Caco-2 (cell line): ENCODE measurements around the gene SAFB2. TPM values are rescaled to one million over a fixed set of nuclear protein-coding genes. Genes with fewer than 3 reads are reported as not detected.

Experiments
- BruUV-seq: library from RNA; stranded (reverse); fragments of 400-500 nt; replicated peaks from 2 replicates; lab custom pipeline; 2021; lab: Mats Ljungman, UMichigan
- CTCF ChIA-PET: fragments of 300-600 bp; sonication (Branson Sonifier 250); formaldehyde crosslinking; loops from one replicate; lab custom pipeline; 2022; ENCODE audit warnings: antibody characterized with exemption; lab: Charles Lee
- POLR2A ChIA-PET: fragments of 300-600 bp; sonication (Branson Sonifier 250); formaldehyde crosslinking; loops from one replicate; lab custom pipeline; 2022; ENCODE audit warnings: antibody characterized with exemption; lab: Charles Lee
- DNase-seq, 2 experiments: peaks; one replicate each; pipeline versions ENCODE4 v3.0.0 to v3.0.0-alpha.2; 2020 to 2022
- H3K27me3 ChIP-seq: replicated peaks from 2 replicates; pipeline ENCODE4 v1.6.0; 2011; ENCODE audit warnings: low read length; ENCODE audit not compliant: control insufficient read depth, insufficient read depth
- H3K36me3 ChIP-seq: 2 replicates; pipeline ENCODE4 v1.5.1; 2011; ENCODE audit warnings: low read length; ENCODE audit not compliant: control insufficient read depth, insufficient read depth
- H3K4me1 ChIP-seq: fragments of 250-450 bp; sonication (Bioruptor Pico); 2 replicates; pipeline ENCODE4 v1.5.1; 2020; ENCODE audit warnings: mild to moderate bottlenecking
- H3K4me3 ChIP-seq: 2 replicates; pipeline ENCODE4 v1.5.1; 2011; ENCODE audit warnings: low read depth, mild to moderate bottlenecking, control low read depth, low read length
- H3K9me3 ChIP-seq: fragments of 250-450 bp; sonication (Bioruptor Pico); 2 replicates; pipeline ENCODE4 v1.5.1; 2020; ENCODE audit warnings: mild to moderate bottlenecking, moderate library complexity
- H3K27ac Mint-ChIP-seq: one replicate; pipeline ENCODE4 v1.8.0; 2022; ENCODE audit warnings: mixed read lengths; ENCODE audit not compliant: unreplicated experiment
- H3K27me3 Mint-ChIP-seq: one replicate; pipeline ENCODE4 v1.8.0; 2022; ENCODE audit warnings: mixed read lengths; ENCODE audit not compliant: insufficient read depth, unreplicated experiment
- H3K36me3 Mint-ChIP-seq: one replicate; pipeline ENCODE4 v1.8.0; 2022; ENCODE audit warnings: mild to moderate bottlenecking, mixed read lengths; ENCODE audit not compliant: insufficient read depth, unreplicated experiment
- H3K4me1 Mint-ChIP-seq: one replicate; pipeline ENCODE4 v1.8.0; 2022; ENCODE audit warnings: low read depth, mixed read lengths; ENCODE audit not compliant: unreplicated experiment
- H3K4me3 Mint-ChIP-seq: one replicate; pipeline ENCODE4 v1.8.0; 2022; ENCODE audit warnings: mild to moderate bottlenecking, moderate library complexity, mixed read lengths; ENCODE audit not compliant: unreplicated experiment
- H3K9me3 Mint-ChIP-seq: one replicate; pipeline ENCODE4 v1.8.0; 2022; ENCODE audit warnings: mixed read lengths; ENCODE audit not compliant: unreplicated experiment
- intact Hi-C: fragments of 100-400 bp; cut with micrococcal nuclease; formaldehyde crosslinking; loops from one replicate; pipeline ENCODE4 v1.10.0; 2022; ENCODE audit not compliant: unreplicated experiment
- total RNA-seq: library from RNA; stranded (reverse); gene quantifications from 2 replicates; pipeline ENCODE4 v1.2.3, GENCODE V29; 2022
- TF ChIP-seq, protein P1 (sequence below), 2 experiments: fragments of 200-600 bp in 1 of 2; IDR thresholded peaks; 1 replicate in 1 of 2; 2 replicates in 1 of 2; pipeline versions ENCODE4 v1.5.1 to v1.8.0; 2011 to 2022; ENCODE audit warnings: antibody characterized with exemption in 1 of 2, control low read depth in 1 of 2, inconsistent platforms in 1 of 2, low read depth in 1 of 2, low read length in 1 of 2, mild to moderate bottlenecking in 1 of 2, moderate library complexity in 1 of 2; ENCODE audit not compliant: insufficient read depth in 1 of 2, severe bottlenecking in 1 of 2, unreplicated experiment in 1 of 2

The SAFB2 gene
- total RNA-seq, 1 experiment from 2014 or later: 81.3 TPM

GRCh38 chr19:5642204-5642603 lies 19.6 kb upstream of the SAFB2 start:
- POLR2A ChIA-PET: no interaction called here
- peaks cover 91% of the 10 kb centered on the region for H3K36me3 Mint-ChIP-seq

DNA sequence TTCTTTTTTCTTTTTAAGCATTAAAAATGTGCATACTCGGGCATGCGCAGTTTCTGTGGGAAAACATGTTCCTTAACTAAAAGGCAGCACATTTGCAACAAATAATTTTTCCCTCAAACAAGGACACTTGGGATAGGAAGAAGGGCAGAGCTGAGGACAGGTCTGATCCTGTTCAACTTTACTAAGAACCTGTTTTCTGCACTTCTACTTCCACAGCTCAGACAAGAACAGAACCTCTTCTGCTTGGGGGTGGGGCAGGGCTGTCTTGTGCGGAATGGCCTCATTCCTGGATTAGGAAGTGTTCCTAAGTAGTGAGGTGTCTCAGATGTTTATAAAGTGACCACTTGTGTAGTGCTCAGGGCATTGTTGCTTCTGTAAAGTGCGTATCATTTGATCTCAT lies 18.6 kb upstream of the SAFB2 start:
- H3K4me1 ChIP-seq: no peaks in the 10 kb centered on the region
- peaks cover 1% of the 10 kb centered on the region; the same call in 1 of the 2 replicates for H3K36me3 ChIP-seq
- H3K27me3 ChIP-seq: no peaks in the 10 kb centered on the region
- Mint-ChIP-seq H3K9me3 (no peaks in the 10 kb centered on the region), H3K4me1 (no peaks in the 10 kb centered on the region), H3K27me3 (no peaks in the 10 kb centered on the region), H3K36me3 (peaks cover 81% of the 10 kb centered on the region), H3K4me3 (no peak overlapping the region), H3K27ac (no peak overlapping the region)
- intact Hi-C loops: no loop called here
- ChIA-PET POLR2A (no interaction called here), CTCF (no interaction called here)
- no peak for DNase-seq
- TF ChIP-seq, protein P1, sequence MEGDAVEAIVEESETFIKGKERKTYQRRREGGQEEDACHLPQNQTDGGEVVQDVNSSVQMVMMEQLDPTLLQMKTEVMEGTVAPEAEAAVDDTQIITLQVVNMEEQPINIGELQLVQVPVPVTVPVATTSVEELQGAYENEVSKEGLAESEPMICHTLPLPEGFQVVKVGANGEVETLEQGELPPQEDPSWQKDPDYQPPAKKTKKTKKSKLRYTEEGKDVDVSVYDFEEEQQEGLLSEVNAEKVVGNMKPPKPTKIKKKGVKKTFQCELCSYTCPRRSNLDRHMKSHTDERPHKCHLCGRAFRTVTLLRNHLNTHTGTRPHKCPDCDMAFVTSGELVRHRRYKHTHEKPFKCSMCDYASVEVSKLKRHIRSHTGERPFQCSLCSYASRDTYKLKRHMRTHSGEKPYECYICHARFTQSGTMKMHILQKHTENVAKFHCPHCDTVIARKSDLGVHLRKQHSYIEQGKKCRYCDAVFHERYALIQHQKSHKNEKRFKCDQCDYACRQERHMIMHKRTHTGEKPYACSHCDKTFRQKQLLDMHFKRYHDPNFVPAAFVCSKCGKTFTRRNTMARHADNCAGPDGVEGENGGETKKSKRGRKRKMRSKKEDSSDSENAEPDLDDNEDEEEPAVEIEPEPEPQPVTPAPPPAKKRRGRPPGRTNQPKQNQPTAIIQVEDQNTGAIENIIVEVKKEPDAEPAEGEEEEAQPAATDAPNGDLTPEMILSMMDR (IDR thresholded peaks at IDR 0.05; ENCODE audit: insufficient read depth in 1 of 2, low read depth in 1 of 2, low read length in 1 of 2, severe bottlenecking in 1 of 2, unreplicated experiment in 1 of 2): no peak
- no peaks in the 10 kb centered on the region for H3K9me3 ChIP-seq
- BruUV-seq: no TSS peak
- H3K4me3 ChIP-seq: no peak overlapping the region

More at GRCh38 chr19:5642204-5642603, 19.6 kb upstream of the SAFB2 start:
- BruUV-seq: no TSS peak
- H3K9me3 Mint-ChIP-seq: no peaks in the 10 kb centered on the region
- no peaks in the 10 kb centered on the region for H3K4me1 ChIP-seq
- H3K36me3 ChIP-seq: peaks cover 1% of the 10 kb centered on the region; the same call in 1 of the 2 replicates
- intact Hi-C loops: no loop called here
- no peaks in the 10 kb centered on the region for H3K4me1 Mint-ChIP-seq
- no peak overlapping the region for H3K27ac Mint-ChIP-seq
- no peak overlapping the region for H3K4me3 ChIP-seq
- H3K27me3 ChIP-seq: no peaks in the 10 kb centered on the region
- H3K9me3 ChIP-seq: no peaks in the 10 kb centered on the region
- TF ChIP-seq, protein P1 (IDR thresholded peaks at IDR 0.05; ENCODE audit: insufficient read depth in 1 of 2, low read depth in 1 of 2, low read length in 1 of 2, severe bottlenecking in 1 of 2, unreplicated experiment in 1 of 2): no peak
- no peaks in the 10 kb centered on the region for H3K27me3 Mint-ChIP-seq
- CTCF ChIA-PET: no interaction called here
- no peak overlapping the region for H3K4me3 Mint-ChIP-seq
- DNase-seq: no peak

DNA sequence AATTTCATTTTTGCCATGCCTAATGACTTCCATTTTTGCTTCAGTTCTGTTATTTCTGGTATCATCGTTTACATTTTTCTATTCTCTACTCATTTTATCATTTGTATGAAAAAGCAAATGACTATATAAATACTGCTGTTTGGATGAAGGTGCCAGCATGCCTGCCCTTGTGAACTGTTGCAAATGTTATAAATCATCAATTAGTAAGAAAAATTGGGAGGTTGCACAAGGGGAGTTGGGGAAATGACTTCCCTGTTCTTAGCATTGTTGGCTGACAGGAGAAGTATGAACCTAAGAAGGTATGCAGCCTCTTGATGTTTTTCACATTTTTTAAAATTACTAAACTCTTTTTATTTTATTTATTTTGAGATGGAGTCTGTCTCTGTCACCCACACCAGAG lies 15.4 kb upstream of the SAFB2 start:
- CTCF ChIA-PET: no interaction called here
- no TSS peak for BruUV-seq
- POLR2A ChIA-PET: interaction anchor here (0.9 kb wide), 1 partner anchor 15 kb away, joined by 4 read pairs; the partner anchor contains the start of genes SAFB and SAFB2
- Histone ChIP-seq H3K27me3 (no peaks in the 10 kb centered on the region), H3K4me3 (no peak overlapping the region), H3K4me1 (no peaks in the 10 kb centered on the region), H3K9me3 (no peaks in the 10 kb centered on the region), H3K36me3 (peaks cover 1% of the 10 kb centered on the region; the same call in 1 of the 2 replicates)
- TF ChIP-seq, protein P1 (IDR thresholded peaks at IDR 0.05; ENCODE audit: insufficient read depth in 1 of 2, low read depth in 1 of 2, low read length in 1 of 2, severe bottlenecking in 1 of 2, unreplicated experiment in 1 of 2): no peak
- no peaks in the 10 kb centered on the region for H3K27me3 Mint-ChIP-seq
- peaks cover 65% of the 10 kb centered on the region for H3K36me3 Mint-ChIP-seq
- no peaks in the 10 kb centered on the region for H3K4me1 Mint-ChIP-seq
- no peak overlapping the region for H3K27ac Mint-ChIP-seq
- DNase-seq: no peak
- no peaks in the 10 kb centered on the region for H3K9me3 Mint-ChIP-seq
- intact Hi-C loops: no loop called here
- no peak overlapping the region for H3K4me3 Mint-ChIP-seq
